Measurements from ENCODE around the gene ABCA2. TPM values are rescaled to one million over a fixed set of nuclear protein-coding genes. Genes with fewer than 3 reads are reported as not detected.

Gene ABCA2
- total and polyA plus RNA-seq, 12 donors, result 2.9 to 150 (median 31.5) TPM

- TF ChIP-seq CTCF (IDR thresholded peaks at IDR 0.05), result no peak
- TF ChIP-seq POLR2A (IDR thresholded peaks at IDR 0.05), result no peak
- 83 to 88% (median 85%) methylated on average over 13 to 20 of the region's 20 CpGs for WGBS, 4 donors
- intact Hi-C loops (cut with DNase I), result no loop called here
These were observed 26.0 kb downstream of the ABCA2 start for GRCh38 chr9:137001857-137002645.

GRCh38 chr9:137000177-137000930 lies 27.7 kb downstream of the ABCA2 start:
- 50 to 65% (median 58%) methylated on average over 9 to 10 of the region's 10 CpGs for WGBS, 4 donors
- no peaks in the 10 kb centered on the region for H3K36me3 ChIP-seq (replicated peaks in 1 of 2)
- peak overlapping the region in 2 of 5 donors; percentile 44 to 60 for H3K27ac ChIP-seq
- no peak for DNase-seq
- H3K4me3 ChIP-seq, result no peak overlapping the region
- intact Hi-C loops (cut with DNase I), result no loop called here
- TF ChIP-seq CTCF (IDR thresholded peaks at IDR 0.05), result no peak
- no peak for TF ChIP-seq POLR2A (IDR thresholded peaks at IDR 0.05)
- peaks cover 6% of the 10 kb centered on the region in 2 donors for H3K4me1 ChIP-seq (replicated peaks in 1 of 2)
- no peaks in the 10 kb centered on the region for H3K27me3 ChIP-seq
- H3K9me3 ChIP-seq (replicated peaks in 1 of 3), result no peaks in the 10 kb centered on the region

More at GRCh38 chr9:137001857-137002645, 26.0 kb downstream of the ABCA2 start:
- H3K9me3 ChIP-seq (replicated peaks in 1 of 3), result no peaks in the 10 kb centered on the region
- no peaks in the 10 kb centered on the region for H3K36me3 ChIP-seq (replicated peaks in 1 of 2)
- no peaks in the 10 kb centered on the region for H3K27me3 ChIP-seq
- H3K27ac ChIP-seq, result no peak overlapping the region
- no peak for DNase-seq
- no peak overlapping the region for H3K4me3 ChIP-seq
- no peaks in the 10 kb centered on the region for H3K4me1 ChIP-seq (replicated peaks in 1 of 2)

- peak in 1 of 7 donors; percentile 62 for DNase-seq
- no peak overlapping the region for H3K4me3 ChIP-seq
- intact Hi-C loops (cut with DNase I), result no loop called here
- no peaks in the 10 kb centered on the region for H3K36me3 ChIP-seq (replicated peaks in 1 of 2)
- peak overlapping the region in 2 of 5 donors; percentile 21 to 58 for H3K27ac ChIP-seq
- peaks cover 10 to 13% of the 10 kb centered on the region in 2 donors for H3K4me1 ChIP-seq (replicated peaks in 1 of 2)
- TF ChIP-seq POLR2A (IDR thresholded peaks at IDR 0.05) (no peak), CTCF (IDR thresholded peaks at IDR 0.05) (no peak)
- H3K27me3 ChIP-seq, result no peaks in the 10 kb centered on the region
- WGBS, 4 donors, result 46 to 56% (median 50%) methylated on average over 18 of the region's 18 CpGs
- no peaks in the 10 kb centered on the region for H3K9me3 ChIP-seq (replicated peaks in 1 of 3)
These were observed 30.2 kb downstream of the ABCA2 start for GRCh38 chr9:136997830-136998234.

- 78 to 95% (median 85%) methylated on average over 4 to 10 of the region's 10 CpGs for WGBS, 4 donors
These were observed 30.7 kb downstream of the ABCA2 start for GRCh38 chr9:136997371-136997770.

More at GRCh38 chr9:136997371-136997770, 30.7 kb downstream of the ABCA2 start:
- Histone ChIP-seq H3K27me3 (no peaks in the 10 kb centered on the region), H3K27ac (peak overlapping the region in 2 of 5 donors; percentile 21 to 58), H3K4me3 (no peak overlapping the region), H3K4me1 (replicated peaks in 1 of 2) (peaks cover 13 to 18% of the 10 kb centered on the region in 2 donors), H3K9me3 (replicated peaks in 1 of 3) (no peaks in the 10 kb centered on the region), H3K36me3 (replicated peaks in 1 of 2) (no peaks in the 10 kb centered on the region)
- intact Hi-C loops (cut with DNase I), result no loop called here
- no peak for DNase-seq
- TF ChIP-seq CTCF (IDR thresholded peaks at IDR 0.05), result no peak
- no peak for TF ChIP-seq POLR2A (IDR thresholded peaks at IDR 0.05)
